Measurements from ENCODE around the gene TMEM117.

Gene TMEM117

DNA sequence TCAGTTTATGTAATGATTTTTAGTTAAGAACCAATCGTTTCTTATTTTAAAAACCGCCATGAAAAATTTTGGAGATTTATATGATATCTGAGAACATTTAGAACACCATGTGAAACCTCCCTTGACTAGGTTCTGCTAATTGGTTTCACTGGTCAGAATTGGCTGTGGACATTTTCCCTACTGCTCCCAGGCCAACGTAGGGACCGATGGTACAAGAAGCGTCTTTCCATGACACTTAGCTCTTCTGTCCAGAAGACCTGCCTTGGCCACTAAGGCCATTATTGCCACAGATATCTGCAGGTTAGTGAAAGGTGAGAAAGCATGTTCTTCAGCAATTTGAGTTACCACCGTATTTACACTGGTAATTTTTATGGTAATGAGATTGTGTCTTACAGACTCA is 424.0 kb downstream of the TMEM117 start:
- Histone ChIP-seq H3K27me3 (ENCODE audit: insufficient read depth, poor library complexity, severe bottlenecking) (no peaks in the 10 kb centered on the region), H3K4me1 (ENCODE audit: insufficient read depth, poor library complexity, severe bottlenecking) (no peaks in the 10 kb centered on the region), H3K36me3 (ENCODE audit: low read depth) (no peaks in the 10 kb centered on the region), H3K4me3 (ENCODE audit: severe bottlenecking) (no peak overlapping the region), H3K9me3 (ENCODE audit: severe bottlenecking) (no peaks in the 10 kb centered on the region), H3K27ac (ENCODE audit: poor library complexity, severe bottlenecking) (no peak overlapping the region)
- ATAC-seq (ENCODE audit: low read depth) (no peak), DNase-seq (ENCODE audit: low spot score) (no peak)
- TF ChIP-seq, protein P1, sequence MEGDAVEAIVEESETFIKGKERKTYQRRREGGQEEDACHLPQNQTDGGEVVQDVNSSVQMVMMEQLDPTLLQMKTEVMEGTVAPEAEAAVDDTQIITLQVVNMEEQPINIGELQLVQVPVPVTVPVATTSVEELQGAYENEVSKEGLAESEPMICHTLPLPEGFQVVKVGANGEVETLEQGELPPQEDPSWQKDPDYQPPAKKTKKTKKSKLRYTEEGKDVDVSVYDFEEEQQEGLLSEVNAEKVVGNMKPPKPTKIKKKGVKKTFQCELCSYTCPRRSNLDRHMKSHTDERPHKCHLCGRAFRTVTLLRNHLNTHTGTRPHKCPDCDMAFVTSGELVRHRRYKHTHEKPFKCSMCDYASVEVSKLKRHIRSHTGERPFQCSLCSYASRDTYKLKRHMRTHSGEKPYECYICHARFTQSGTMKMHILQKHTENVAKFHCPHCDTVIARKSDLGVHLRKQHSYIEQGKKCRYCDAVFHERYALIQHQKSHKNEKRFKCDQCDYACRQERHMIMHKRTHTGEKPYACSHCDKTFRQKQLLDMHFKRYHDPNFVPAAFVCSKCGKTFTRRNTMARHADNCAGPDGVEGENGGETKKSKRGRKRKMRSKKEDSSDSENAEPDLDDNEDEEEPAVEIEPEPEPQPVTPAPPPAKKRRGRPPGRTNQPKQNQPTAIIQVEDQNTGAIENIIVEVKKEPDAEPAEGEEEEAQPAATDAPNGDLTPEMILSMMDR (IDR thresholded peaks at IDR 0.05; ENCODE audit: poor library complexity, severe bottlenecking), result no peak

DNA sequence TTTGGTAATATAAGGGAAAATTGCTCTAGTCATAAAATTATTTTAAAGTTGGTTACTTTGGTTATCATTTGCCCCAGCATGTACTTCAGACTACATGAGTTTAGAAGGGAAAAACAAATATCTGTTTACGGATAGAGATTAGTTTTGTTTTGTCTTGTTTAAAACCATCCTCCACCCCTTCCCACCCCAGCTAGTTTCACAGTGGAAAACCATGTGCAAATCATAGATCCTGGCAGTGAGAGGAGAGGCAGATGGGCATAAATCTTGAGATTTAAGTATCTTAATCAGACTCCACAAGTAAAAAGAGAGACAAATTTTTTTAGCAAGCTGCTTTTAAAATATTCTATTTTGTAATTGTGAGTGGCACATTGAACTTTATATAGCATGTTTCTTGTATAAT is 424.7 kb downstream of the TMEM117 start:
- no peaks in the 10 kb centered on the region for H3K4me1 ChIP-seq (ENCODE audit: insufficient read depth, poor library complexity, severe bottlenecking)
- H3K9me3 ChIP-seq (ENCODE audit: severe bottlenecking), result no peaks in the 10 kb centered on the region
- DNase-seq (ENCODE audit: low spot score) (no peak), ATAC-seq (ENCODE audit: low read depth) (no peak)
- no peaks in the 10 kb centered on the region for H3K36me3 ChIP-seq (ENCODE audit: low read depth)
- TF ChIP-seq, protein P1 (IDR thresholded peaks at IDR 0.05; ENCODE audit: poor library complexity, severe bottlenecking), result no peak
- no peak overlapping the region for H3K27ac ChIP-seq (ENCODE audit: poor library complexity, severe bottlenecking)
- no peak overlapping the region for H3K4me3 ChIP-seq (ENCODE audit: severe bottlenecking)
- no peaks in the 10 kb centered on the region for H3K27me3 ChIP-seq (ENCODE audit: insufficient read depth, poor library complexity, severe bottlenecking)

DNA sequence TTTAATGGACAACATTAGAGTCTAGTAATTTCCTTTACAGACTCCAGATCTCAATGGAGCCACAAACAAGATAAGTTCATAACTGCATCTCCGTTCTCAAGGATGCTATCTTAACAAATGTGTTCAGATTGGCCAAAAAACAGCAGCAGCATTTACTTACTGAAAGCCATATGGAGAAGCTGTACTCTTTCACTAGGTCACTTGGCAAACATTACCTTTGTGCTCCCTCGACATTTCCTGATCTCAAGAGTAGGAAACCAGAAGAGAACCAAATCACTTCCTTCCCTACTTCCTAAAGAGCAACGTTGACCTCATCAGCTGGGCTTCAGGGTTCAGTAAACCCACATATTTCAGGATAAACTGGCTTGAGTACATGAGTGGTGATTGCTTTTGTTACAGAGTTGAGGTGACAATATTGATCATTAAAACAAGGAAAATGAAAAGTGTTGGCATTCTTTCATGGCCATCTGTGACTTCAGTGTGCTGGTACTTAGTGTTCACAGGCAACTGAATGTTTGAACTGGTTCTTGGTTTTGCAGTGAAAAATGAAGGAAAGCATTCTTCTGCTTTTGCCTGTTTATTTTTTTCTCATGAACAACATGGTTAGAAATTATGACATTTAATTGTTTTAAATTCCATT is 449.6 kb downstream of the TMEM117 start:
- Histone ChIP-seq H3K27ac (ENCODE audit: poor library complexity, severe bottlenecking) (no peak overlapping the region), H3K4me3 (ENCODE audit: severe bottlenecking) (no peak overlapping the region), H3K4me1 (ENCODE audit: insufficient read depth, poor library complexity, severe bottlenecking) (no peaks in the 10 kb centered on the region), H3K27me3 (ENCODE audit: insufficient read depth, poor library complexity, severe bottlenecking) (no peaks in the 10 kb centered on the region), H3K36me3 (ENCODE audit: low read depth) (no peaks in the 10 kb centered on the region), H3K9me3 (ENCODE audit: severe bottlenecking) (no peaks in the 10 kb centered on the region)
- TF ChIP-seq, protein P1 (IDR thresholded peaks at IDR 0.05; ENCODE audit: poor library complexity, severe bottlenecking), result no peak
- DNase-seq (ENCODE audit: low spot score), result no peak
- ATAC-seq (ENCODE audit: low read depth), result no peak

DNA sequence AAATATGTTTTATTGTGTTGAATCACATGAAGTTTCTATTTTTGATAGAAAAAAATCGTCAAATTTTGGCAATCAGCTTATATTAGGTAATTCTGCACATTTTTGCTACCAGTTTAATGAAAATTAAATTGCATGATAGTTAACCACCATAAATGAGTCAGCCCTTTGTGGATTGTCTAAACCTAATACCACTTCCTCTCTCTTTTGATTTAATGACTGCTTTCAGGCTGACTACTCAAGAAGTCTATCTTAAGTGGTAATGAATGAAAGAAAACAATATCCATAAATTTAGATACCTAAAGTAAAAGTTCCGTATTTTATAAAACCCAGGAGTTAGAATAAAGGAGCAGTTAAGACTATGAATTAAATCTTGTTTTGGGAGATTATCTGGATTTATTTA is 450.5 kb downstream of the TMEM117 start:
- DNase-seq (ENCODE audit: low spot score), result no peak

More for the DNA sequence above, 450.5 kb downstream of the TMEM117 start:
- no peak overlapping the region for H3K27ac ChIP-seq (ENCODE audit: poor library complexity, severe bottlenecking)
- no peak for ATAC-seq (ENCODE audit: low read depth)
- TF ChIP-seq, protein P1 (IDR thresholded peaks at IDR 0.05; ENCODE audit: poor library complexity, severe bottlenecking), result no peak
- no peaks in the 10 kb centered on the region for H3K36me3 ChIP-seq (ENCODE audit: low read depth)
- no peak overlapping the region for H3K4me3 ChIP-seq (ENCODE audit: severe bottlenecking)
- H3K4me1 ChIP-seq (ENCODE audit: insufficient read depth, poor library complexity, severe bottlenecking), result no peaks in the 10 kb centered on the region
- H3K27me3 ChIP-seq (ENCODE audit: insufficient read depth, poor library complexity, severe bottlenecking), result no peaks in the 10 kb centered on the region
- H3K9me3 ChIP-seq (ENCODE audit: severe bottlenecking), result no peaks in the 10 kb centered on the region
